Hematopoietic multipotent progenitor cell treated with erythropoietin and hydrocortisone succinate and interleukin-3 and kit ligand, for 15 days (in vitro differentiated cells): Measurements from ENCODE around the gene CDC42BPG.

Experiments
- DNase-seq: peaks from one replicate; pipeline ENCODE4 v3.0.0-alpha.2; 2015; ENCODE audit warnings: low spot score

The CDC42BPG gene

GRCh38 chr11:64865286-64866172, 21.1 kb upstream of the CDC42BPG start:
- DNase-seq: no peak

DNA sequence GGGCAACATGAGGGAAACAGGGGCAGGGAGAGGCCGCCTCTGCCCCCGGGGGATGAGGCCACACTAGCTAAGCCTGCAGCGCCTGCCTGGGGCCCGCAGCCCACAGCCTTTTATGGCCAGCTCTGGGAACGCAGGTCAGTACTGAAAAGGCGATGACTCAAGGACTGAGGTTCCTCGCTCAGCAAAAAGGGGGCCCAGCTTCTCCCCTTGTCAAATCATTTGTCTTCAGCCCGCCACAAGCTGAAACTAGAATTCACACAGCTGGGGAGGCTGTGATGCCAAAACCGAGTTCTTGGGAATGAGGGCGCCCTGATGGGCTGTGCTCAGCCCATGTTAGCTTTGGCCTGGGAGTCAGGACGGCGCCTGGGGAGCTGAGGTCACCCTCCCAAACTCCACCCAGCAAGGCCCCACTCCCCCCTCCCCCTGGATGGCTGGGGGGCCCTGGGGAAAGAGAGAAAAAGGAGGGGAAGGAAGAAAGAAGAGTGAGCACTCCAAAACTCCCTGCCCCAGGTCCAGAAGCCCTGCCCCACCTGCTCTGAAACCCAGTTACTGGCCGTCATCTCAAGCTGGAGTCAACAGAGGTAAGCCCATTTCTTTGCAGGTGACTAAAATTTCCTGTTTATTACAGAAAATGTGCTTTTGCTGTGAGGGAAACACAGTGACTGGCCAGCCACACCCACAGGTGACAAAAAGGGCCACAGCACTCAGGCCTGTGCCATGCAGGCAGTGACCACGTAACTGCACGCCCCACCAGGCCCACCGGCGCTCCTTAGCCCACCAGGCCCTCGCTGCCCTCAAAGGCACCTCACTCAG, 20.2 kb upstream of the CDC42BPG start:
- DNase-seq: no peak

GRCh38 chr11:64864135-64864472, 19.7 kb upstream of the CDC42BPG start:
- no peak for DNase-seq

DNA sequence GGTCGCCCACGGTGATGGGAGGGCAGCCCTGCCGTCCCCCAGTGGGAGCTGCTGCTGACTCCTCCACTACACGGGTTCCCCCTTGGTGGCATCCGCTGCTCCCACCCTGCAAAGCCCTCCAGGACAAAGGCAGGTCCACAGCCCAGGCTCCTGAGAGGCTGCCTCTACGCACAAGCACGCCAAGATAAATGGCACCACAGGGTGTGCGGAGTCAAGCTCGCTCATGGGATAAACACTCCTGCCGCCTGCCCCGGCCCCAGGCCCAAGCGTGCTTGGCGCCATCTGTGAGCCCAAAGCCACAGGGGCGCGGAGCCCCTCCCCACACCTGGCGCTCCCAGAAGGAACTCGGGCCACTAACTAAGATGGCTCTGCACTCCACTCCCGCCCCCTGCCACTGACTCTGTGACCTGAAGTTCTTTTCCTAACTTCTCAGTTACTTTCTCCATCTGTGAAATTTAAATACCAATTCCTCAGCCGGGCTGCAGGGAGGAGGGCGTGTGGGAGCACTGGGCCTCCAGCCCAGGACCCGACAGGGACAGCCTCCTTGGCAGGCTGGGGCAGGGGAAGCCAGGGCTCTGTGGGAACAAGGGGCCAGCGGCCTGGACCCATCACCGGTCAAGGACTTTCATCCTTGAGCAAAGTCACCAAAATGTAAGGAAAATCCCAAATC, 19.1 kb upstream of the CDC42BPG start:
- DNase-seq: no peak

DNA sequence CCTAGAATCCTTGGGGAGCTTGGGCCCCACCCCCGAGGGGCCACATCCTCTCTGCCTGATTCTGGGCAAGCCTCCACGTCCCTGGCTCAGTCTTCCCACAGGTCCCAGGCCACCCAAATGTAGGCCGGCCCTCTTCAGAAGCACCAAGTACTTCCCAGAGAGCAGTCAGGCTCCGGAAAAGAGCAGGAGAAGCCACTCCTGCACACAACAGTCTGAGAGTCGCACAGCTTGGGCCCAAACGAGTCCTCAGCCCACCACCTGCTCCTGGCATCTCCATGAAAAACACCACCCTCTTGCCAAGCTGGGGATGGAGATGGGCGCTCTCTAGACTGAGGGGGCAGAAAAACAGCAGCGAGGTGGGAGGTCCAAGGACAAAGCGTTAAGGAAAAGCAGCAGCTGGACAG, 18.5 kb upstream of the CDC42BPG start:
- DNase-seq: no peak

DNA sequence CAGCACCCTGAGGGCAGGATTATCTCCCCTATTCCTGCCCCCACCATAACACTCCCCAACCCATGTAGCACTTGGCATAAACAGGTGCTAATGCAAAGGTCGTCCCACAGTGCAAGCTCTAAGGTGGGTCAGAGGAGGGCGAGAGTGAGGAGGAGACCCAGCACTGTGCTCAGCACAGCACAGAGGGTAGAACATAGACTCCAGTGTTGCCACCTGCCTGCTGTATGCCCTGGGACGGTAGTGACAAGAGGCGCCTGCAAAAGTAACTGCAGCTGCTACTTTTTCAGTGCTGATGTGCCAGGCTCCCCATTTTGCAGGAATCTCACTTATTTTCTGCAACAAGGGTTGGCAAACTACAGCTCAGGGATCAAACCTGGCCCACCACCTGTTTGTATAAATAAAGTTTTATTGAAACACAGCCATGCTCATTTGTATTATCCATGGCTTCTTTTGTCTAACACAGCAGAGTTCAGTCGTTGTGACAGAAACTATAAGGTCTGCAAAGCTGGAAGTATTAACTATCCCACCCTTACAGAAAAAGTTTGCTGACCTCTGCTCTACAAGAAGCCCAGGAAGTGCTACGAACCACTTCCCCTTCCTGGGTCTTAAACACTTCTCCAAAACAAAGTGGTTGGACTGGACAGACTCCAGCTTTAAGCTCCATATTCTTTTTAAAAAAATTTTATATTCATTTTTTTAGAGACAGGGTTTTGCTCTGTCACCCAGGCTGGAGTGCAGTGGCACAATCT, 16.9 kb upstream of the CDC42BPG start:
- no peak for DNase-seq

DNA sequence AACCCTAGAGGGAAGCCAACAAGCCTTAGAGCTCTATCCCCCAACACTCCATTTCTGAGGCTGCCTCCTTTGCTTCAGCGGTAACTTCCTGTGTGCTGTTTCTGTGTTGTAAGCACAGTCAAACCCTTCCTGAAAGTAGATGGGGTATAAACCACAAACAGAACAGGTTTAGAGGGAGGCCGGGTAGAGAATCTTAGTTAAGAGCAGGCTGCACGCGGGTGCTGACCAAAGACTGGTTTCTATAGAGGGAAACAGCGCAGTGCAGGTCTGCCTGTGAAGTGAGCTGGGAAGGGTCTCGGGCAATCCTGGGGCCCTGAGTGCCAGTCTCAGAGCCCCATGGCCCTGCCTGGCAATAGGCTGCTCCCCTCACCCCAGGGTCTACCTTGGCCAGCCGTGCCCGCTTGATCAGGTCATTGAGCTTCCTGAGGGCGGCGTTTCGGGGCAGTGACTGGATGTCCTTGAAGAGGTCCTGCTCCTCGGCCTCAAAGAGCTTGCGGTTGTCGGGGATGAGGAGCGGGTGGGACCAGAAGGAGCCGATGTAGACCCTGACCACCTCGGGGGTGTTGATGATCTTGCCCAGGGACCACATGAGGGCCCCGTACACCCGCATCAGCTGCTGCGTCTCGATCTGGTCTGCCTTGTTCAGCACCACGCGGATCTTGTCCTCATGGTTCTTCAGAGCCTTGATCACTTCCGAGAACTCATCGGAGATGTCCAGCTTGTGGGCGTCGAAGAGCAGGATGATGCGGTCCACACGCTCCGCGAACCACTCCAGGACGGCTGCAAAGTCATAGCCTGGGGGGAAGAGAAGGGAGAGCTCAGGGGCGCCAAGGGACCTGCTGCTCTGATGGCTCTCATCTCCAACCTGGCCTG, 15.3 kb upstream of the CDC42BPG start:
- DNase-seq: no peak

GRCh38 chr11:64858467-64859263, 14.2 kb upstream of the CDC42BPG start:
- no peak for DNase-seq

- DNase-seq: no peak
These were observed 13.0 kb upstream of the CDC42BPG start for GRCh38 chr11:64857485-64857884.

DNA sequence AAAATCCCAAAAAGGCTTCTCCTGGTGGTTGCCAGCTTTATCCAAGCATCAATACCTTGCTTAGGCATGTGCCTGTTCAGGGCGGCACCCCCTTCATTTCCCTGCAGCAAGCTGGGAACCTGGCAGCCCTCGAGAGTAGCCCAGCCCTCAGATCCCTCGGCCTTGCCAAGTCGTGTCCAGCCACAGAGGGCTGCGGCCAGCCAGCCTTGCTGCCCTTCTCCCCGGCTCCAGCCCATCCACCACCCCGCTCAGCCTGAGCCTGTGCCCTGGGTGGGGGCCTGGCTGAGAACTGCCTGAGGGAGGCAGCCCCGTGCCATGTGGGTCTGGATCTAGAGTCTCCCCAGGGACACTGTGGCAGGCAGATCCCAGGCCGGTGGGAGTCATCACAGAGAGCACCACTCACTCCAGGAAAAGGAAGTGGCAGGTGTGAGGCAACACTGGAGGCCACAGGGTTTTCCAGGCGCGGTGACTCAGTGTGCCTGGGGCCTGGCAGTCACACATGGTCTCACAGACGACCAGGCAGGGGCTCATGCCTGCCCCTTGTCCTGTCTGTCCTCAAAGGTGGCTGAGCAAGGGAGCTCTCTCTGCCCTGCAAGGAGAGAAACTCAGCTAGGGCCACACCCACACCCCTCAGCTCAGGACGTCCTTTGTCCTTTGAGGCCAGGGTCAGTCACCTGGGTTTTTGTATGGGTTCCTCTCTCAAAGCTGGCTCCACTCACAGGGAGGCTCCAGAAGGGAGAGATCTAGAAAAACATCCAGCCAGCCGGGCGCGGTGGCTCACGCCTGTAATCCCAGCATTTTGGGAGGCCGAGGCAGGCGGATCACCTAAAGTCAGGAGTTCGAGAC, 12.2 kb upstream of the CDC42BPG start:
- no peak for DNase-seq

GRCh38 chr11:64855596-64856304, 11.3 kb upstream of the CDC42BPG start:
- DNase-seq: no peak

- DNase-seq: peak; percentile 83
These were observed 10.4 kb upstream of the CDC42BPG start for GRCh38 chr11:64854534-64855502.

GRCh38 chr11:64854157-64854533, 9.7 kb upstream of the CDC42BPG start:
- no peak for DNase-seq

DNA sequence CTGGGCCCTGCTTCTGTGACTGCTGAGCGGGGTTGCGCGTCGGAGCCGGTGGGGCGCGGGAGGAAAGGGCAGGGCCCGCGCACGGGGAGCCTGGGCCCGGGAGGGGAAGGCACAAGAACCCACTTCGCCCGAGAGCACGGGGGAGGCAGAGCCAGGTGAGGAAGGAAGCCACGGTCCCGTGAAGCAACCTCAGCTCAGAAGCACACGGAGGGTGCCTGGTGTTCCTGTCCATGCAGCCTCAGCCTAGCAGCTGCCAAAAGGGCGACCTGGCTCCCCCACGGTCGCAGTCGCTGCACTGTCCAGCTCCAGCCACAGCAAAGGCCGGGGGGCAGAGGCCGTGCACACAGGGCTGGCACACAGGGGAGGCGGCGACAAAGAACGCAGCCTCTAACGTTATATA, 9.3 kb upstream of the CDC42BPG start:
- DNase-seq: no peak

DNA sequence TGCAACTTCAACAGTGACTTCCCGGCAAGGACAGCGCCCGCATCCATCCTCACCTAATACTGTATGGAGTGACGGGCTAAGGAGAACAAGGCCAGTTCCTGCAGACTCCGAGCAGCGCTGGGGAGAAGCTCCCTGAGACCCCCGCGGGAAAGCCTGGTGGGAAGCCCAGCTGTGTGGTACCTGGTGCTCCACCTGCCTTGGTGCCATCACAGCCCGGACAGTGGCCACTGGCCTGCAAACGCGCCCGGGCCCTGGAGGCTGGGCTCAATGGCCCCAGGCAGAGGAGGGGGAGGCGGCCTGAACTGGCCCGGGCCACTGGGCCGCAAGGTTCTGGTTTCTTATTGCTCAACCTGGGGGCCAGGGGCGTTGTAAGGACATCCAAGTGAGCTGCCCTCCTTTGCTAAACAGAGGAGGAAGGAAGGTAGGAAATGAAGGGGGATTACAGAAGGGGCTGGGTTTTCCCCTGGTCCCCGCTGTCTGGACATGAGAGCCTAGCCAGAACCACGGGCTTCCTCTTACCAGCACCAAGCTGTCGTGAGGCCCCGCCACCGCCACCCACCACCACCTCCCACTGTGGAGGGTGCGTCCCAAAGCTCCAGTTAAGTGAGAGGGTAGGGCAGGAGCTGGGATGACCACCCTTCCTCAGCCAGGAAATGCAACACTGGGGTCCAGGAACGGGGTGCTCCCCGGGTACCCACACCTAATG, 8.5 kb upstream of the CDC42BPG start:
- no peak for DNase-seq

- peak; percentile 53 for DNase-seq
These were observed 7.4 kb upstream of the CDC42BPG start for GRCh38 chr11:64851831-64852351.
